Neural progenitor cell (in vitro differentiated cells): Measurements from ENCODE around the gene MST1R. TPM values are rescaled to one million over a fixed set of nuclear protein-coding genes. Genes with fewer than 3 reads are reported as not detected.

Source experiments
- DNase-seq: peaks from one replicate; pipeline ENCODE4 v3.0.0-alpha.2; 2016; ENCODE audit warnings: low spot score
- H2AFZ ChIP-seq: fragments of 200-600 bp; sonication (generic); replicated peaks from 2 replicates; pipeline ENCODE4 v1.6.1; 2016; ENCODE audit warnings: antibody characterized with exemption
- H3F3A ChIP-seq: fragments of 200-600 bp; sonication (generic); 2 replicates; pipeline ENCODE4 v1.6.1; 2016; ENCODE audit warnings: antibody characterized with exemption, low read depth
- H3K27ac ChIP-seq: fragments of 200-600 bp; sonication (generic); 2 replicates; pipeline ENCODE4 v1.5.1; 2016; ENCODE audit warnings: mild to moderate bottlenecking
- H3K27me3 ChIP-seq: fragments of 200-600 bp; sonication (generic); 2 replicates; pipeline ENCODE4 v1.6.1; 2016; ENCODE audit warnings: mild to moderate bottlenecking, moderate library complexity
- H3K36me3 ChIP-seq: fragments of 200-600 bp; sonication (generic); 2 replicates; pipeline ENCODE4 v1.5.1; 2016
- H3K4me1 ChIP-seq: fragments of 200-600 bp; sonication (generic); 2 replicates; pipeline ENCODE4 v1.6.1; 2016; ENCODE audit warnings: mixed run types
- H3K4me2 ChIP-seq: fragments of 200-600 bp; sonication (generic); 2 replicates; pipeline ENCODE4 v1.6.1; 2016
- H3K4me3 ChIP-seq: fragments of 200-600 bp; sonication (generic); 2 replicates; pipeline ENCODE4 v1.5.1; 2016
- H3K79me2 ChIP-seq: fragments of 200-600 bp; sonication (generic); 2 replicates; pipeline ENCODE4 v1.6.1; 2016; ENCODE audit warnings: low read depth
- H3K9ac ChIP-seq: fragments of 200-600 bp; sonication (generic); 2 replicates; pipeline ENCODE4 v1.6.1; 2016
- H3K9me3 ChIP-seq: fragments of 200-600 bp; sonication (generic); 2 replicates; pipeline ENCODE4 v1.5.1; 2016; ENCODE audit warnings: low read depth
- H4K20me1 ChIP-seq: fragments of 200-600 bp; sonication (generic); 2 replicates; pipeline ENCODE4 v1.6.1; 2016; ENCODE audit warnings: low read depth
- H3K27ac Mint-ChIP-seq: 3 replicates; pipeline ENCODE4 v1.8.0; 2021; ENCODE audit warnings: mixed read lengths
- H3K27me3 Mint-ChIP-seq: 2 replicates; pipeline ENCODE4 v1.8.0; 2022; ENCODE audit warnings: low read depth, mild to moderate bottlenecking, inconsistent platforms, moderate library complexity, mixed read lengths; ENCODE audit not compliant: insufficient read depth
- H3K36me3 Mint-ChIP-seq: 3 replicates; pipeline ENCODE4 v1.8.0; 2021; ENCODE audit warnings: mixed read lengths
- H3K4me1 Mint-ChIP-seq: 3 replicates; pipeline ENCODE4 v1.8.0; 2021; ENCODE audit warnings: mixed read lengths
- H3K4me3 Mint-ChIP-seq: 3 replicates; pipeline ENCODE4 v1.8.0; 2021; ENCODE audit warnings: mild to moderate bottlenecking, moderate library complexity, mixed read lengths
- H3K9me3 Mint-ChIP-seq: 3 replicates; pipeline ENCODE4 v1.8.0; 2020; ENCODE audit warnings: mixed read lengths
- CTCF ChIP-seq: fragments of 200-600 bp; sonication (generic); IDR thresholded peaks from 2 replicates; pipeline ENCODE4 v1.5.1; 2017; ENCODE audit warnings: antibody characterized with exemption, mild to moderate bottlenecking
- EZH2phosphoT487 ChIP-seq: fragments of 200-600 bp; sonication (generic); IDR thresholded peaks from 2 replicates; pipeline ENCODE4 v1.6.1; 2017; ENCODE audit warnings: antibody characterized with exemption
- small RNA-seq: library from RNA; depleted of rRNA; stranded (forward); fragments of <200 nt; gene quantifications from one replicate; pipeline ENCODE3, GENCODE V24; 2015
- total RNA-seq: library from RNA; depleted of rRNA; stranded (reverse); fragments of >200 nt; gene quantifications from 2 replicates; pipeline ENCODE4 v1.2.3, GENCODE V29; 2015; ENCODE audit warnings: low replicate concordance

MST1R gene
- total RNA-seq, 1 donor from 2014 or later, result 0.32 TPM

- Histone ChIP-seq H3K9ac (no peak overlapping the region), H3K79me2 (no peaks in the 10 kb centered on the region), H4K20me1 (no peaks in the 10 kb centered on the region), H3K9me3 (no peaks in the 10 kb centered on the region), H3K4me3 (no peak overlapping the region), H3K27me3 (no peaks in the 10 kb centered on the region), H2AFZ (no peak overlapping the region), H3F3A (no peaks in the 10 kb centered on the region), H3K4me2 (no peak overlapping the region), H3K27ac (no peak overlapping the region), H3K36me3 (no peaks in the 10 kb centered on the region), H3K4me1 (no peaks in the 10 kb centered on the region)
- peak; percentile 81 for DNase-seq
- Mint-ChIP-seq H3K27ac (peak overlapping the region; percentile 83), H3K4me3 (no peak overlapping the region), H3K36me3 (peaks cover 11% of the 10 kb centered on the region), H3K4me1 (peaks cover 2% of the 10 kb centered on the region), H3K9me3 (no peaks in the 10 kb centered on the region), H3K27me3 (peaks cover 6% of the 10 kb centered on the region)
- peak; percentile 94 for TF ChIP-seq CTCF
- no peak for TF ChIP-seq EZH2phosphoT487
These were observed 64.4 kb downstream of the MST1R start for GRCh38 chr3:49839193-49839809.

Small RNA genes within 50 kb of the gene (small RNA-seq; reads per million reads assigned to genes)
- gene RN7SL217P, result not detected

Other genes starting within 250 kb of the MST1R start
- gene APEH, start 229.5 kb downstream of the MST1R start, total RNA-seq, result 132 and 160 TPM in 2 replicates
- 2.7 and 8.8 TPM in 2 replicates for gene MST1, start 214.4 kb downstream of the MST1R start, total RNA-seq
- 15.0 and 34.4 TPM in 2 replicates for gene RNF123, start 214.3 kb downstream of the MST1R start, total RNA-seq
- gene AMIGO3, start 184.2 kb downstream of the MST1R start, total RNA-seq, result 2.6 TPM in 1 of 2 replicates, not detected in the other
- gene GMPPB, start 179.9 kb downstream of the MST1R start, total RNA-seq, result 10.6 and 18.8 TPM in 2 replicates
- gene IP6K1, start 117.3 kb downstream of the MST1R start, total RNA-seq, result 26.3 and 41.2 TPM in 2 replicates
- gene CDHR4, start 104.0 kb downstream of the MST1R start, total RNA-seq, result 0.12 TPM in 1 of 2 replicates, not detected in the other
- 0.84 TPM in 1 of 2 replicates, not detected in the other for gene INKA1, start 100.6 kb downstream of the MST1R start, total RNA-seq
- gene UBA7, start 89.9 kb downstream of the MST1R start, total RNA-seq, result 0.47 and 4.3 TPM in 2 replicates
- 24.4 and 32.2 TPM in 2 replicates for gene TRAIP, start 47.3 kb downstream of the MST1R start, total RNA-seq
- 10.8 and 12.1 TPM in 2 replicates for gene CAMKV, start 34.0 kb downstream of the MST1R start, total RNA-seq
- 1.9 and 4.5 TPM in 2 replicates for gene MON1A, start 25.9 kb upstream of the MST1R start, total RNA-seq
- gene RBM6, start 36.3 kb upstream of the MST1R start, total RNA-seq, result 126 and 170 TPM in 2 replicates
- 282 and 372 TPM in 2 replicates for gene RBM5, start 185.0 kb upstream of the MST1R start, total RNA-seq